WI38 (cell line): ENCODE measurements around the gene ACBD4.

Experiments used
- H3K4me3 ChIP-seq: 2 replicates; pipeline ENCODE4 v1.5.1; 2011; ENCODE audit warnings: low read depth, mild to moderate bottlenecking, control low read depth, low read length
- TF ChIP-seq, protein P1 (sequence below): IDR thresholded peaks from 2 replicates; pipeline ENCODE4 v1.5.1; 2012; ENCODE audit warnings: low read depth, mild to moderate bottlenecking, control low read depth, low read length

Gene ACBD4

DNA sequence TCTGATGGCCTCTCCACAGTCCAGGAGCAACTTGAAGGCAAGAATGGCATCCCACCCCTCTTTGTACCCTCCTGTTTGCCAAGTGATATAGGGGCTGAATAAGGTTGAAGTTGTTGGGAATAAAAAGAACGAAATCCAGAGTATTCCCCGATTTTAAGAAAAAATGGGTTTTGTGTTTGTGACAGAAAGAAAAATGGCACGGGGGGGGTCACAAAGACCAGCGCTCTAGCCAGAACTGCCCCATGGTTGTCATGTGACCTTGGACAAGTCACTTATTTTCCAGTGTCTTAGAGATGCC is 11.1 kb downstream of the ACBD4 start:
- TF ChIP-seq, protein P1, sequence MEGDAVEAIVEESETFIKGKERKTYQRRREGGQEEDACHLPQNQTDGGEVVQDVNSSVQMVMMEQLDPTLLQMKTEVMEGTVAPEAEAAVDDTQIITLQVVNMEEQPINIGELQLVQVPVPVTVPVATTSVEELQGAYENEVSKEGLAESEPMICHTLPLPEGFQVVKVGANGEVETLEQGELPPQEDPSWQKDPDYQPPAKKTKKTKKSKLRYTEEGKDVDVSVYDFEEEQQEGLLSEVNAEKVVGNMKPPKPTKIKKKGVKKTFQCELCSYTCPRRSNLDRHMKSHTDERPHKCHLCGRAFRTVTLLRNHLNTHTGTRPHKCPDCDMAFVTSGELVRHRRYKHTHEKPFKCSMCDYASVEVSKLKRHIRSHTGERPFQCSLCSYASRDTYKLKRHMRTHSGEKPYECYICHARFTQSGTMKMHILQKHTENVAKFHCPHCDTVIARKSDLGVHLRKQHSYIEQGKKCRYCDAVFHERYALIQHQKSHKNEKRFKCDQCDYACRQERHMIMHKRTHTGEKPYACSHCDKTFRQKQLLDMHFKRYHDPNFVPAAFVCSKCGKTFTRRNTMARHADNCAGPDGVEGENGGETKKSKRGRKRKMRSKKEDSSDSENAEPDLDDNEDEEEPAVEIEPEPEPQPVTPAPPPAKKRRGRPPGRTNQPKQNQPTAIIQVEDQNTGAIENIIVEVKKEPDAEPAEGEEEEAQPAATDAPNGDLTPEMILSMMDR: no peak
- H3K4me3 ChIP-seq: peak overlapping the region; percentile 62

DNA sequence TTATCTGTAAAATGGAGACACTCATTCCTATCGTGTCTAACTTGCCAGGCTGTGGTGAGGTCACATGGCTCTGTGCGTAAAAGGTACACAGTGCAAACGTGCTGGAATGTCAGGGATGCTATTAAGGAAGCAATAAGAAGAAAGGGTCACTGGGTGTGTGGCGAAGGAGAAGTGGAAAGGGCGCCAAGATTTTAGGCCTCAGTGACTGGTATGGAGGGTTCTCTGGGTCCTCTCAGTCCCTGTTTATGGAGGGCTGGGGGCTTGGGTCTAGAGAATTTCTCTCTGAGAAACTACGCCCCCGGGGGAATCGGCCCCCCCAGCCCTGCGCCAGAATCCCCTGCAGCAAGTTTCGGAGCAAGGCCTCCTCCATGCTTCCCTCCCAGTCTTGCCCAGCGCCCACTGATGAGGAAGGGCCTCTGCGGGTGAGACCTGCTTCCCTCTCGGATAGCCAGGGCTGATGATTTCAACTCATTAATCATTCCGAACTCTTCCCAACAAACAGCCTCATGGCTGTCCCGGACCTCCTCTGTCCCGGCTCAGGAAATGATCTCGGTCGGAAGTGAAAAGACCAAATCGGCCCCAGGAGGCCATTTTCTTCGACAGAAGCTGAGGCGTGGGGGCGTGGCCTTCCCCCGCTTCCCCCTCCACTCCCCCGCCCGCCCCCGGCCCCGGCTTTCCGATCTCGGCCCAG is 11.5 kb downstream of the ACBD4 start:
- TF ChIP-seq, protein P1: no peak
- H3K4me3 ChIP-seq: peak overlapping the region; percentile 62

DNA sequence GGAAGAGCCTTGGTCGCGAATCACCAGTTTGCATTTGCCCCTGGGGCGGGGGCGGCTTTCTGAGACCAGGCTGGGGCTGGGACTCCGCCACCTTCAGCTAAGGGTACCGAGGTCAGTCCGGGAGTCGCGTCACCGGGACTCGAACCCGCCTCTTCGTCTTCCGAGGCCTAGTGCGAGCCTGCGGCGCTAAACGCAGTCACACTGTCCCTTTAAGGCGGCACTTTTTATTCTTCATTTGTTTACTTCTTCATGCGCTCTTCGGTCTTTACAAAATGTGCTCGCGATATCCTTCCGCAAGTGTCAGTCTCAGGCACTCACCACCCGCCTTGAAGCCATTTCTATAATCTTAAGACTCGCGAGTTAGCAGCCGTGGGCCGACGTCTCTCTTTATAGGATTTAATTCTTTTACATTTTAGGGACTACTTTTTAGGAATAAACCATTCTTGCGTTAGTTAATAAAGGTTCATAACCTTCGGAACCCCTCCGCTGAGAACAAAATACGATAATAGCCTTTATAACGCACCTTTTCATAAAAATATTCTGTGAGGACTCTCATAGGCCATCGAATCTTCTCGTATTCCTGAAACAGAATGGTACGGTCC is 12.2 kb downstream of the ACBD4 start:
- H3K4me3 ChIP-seq: peak overlapping the region; percentile 62
- TF ChIP-seq, protein P1: no peak

DNA sequence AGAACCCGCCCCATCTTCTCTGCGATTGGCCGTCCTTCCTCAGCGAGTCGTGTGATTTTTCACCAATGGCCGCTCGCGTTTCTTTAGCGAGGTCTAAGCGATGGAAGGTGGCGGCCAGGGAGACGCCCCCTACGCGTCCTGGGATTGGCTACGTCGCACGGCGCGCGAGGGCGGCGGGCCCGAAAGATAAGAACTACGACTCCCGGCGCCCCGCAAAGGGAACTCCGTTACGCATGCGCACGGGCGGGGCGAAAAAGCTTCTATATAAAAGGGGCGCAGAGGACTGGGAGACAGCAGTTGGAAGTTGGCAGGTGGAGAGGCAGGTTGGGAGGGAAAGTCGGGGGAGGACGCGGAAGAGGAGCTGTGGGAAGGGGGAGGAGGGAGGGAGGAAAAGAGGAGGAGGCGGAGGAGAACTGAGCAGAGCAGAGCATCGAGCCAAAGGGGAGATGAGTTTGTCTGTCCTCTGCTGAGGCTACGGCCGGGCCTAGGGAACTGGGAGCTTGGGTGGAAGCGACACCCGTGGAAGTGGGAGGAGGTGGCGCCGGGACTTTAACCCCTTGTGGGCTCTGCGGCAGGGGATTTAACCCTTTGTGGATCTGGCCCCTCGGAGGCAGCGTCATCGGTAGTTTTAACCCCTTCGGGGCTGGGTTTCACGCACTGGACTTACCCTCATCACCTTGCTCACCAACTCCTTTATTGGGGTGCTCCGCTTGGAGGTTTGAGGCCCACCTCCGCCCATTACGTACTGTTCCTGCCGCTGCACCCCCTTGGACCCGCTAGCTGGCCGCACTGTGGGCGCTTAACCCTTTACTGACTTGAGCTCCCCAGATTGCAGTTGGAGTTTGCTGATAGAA is 12.9 kb downstream of the ACBD4 start, which contains the start of gene HEXIM1:
Gene HEXIM1, plus strand, starts transcription at position 293 of the 854 bp plus-strand sequence. CDS start 716 bp downstream, outside the sequence.
- TF ChIP-seq, protein P1: no peak
- H3K4me3 ChIP-seq: peak within 1 kb of the TSS; percentile 86

DNA sequence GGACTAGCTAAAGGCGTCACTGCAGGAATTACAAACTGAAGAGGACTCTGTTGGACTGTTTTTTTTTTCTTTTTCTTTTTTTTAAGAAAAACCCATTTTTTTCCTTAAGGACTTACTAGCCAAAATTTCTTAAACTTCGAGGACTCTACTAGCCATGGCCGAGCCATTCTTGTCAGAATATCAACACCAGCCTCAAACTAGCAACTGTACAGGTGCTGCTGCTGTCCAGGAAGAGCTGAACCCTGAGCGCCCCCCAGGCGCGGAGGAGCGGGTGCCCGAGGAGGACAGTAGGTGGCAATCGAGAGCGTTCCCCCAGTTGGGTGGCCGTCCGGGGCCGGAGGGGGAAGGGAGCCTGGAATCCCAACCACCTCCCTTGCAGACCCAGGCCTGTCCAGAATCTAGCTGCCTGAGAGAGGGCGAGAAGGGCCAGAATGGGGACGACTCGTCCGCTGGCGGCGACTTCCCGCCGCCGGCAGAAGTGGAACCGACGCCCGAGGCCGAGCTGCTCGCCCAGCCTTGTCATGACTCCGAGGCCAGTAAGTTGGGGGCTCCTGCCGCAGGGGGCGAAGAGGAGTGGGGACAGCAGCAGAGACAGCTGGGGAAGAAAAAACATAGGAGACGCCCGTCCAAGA is 13.7 kb downstream of the ACBD4 start:
- H3K4me3 ChIP-seq: peak overlapping the region; percentile 86
- TF ChIP-seq, protein P1: peak; percentile 91

DNA sequence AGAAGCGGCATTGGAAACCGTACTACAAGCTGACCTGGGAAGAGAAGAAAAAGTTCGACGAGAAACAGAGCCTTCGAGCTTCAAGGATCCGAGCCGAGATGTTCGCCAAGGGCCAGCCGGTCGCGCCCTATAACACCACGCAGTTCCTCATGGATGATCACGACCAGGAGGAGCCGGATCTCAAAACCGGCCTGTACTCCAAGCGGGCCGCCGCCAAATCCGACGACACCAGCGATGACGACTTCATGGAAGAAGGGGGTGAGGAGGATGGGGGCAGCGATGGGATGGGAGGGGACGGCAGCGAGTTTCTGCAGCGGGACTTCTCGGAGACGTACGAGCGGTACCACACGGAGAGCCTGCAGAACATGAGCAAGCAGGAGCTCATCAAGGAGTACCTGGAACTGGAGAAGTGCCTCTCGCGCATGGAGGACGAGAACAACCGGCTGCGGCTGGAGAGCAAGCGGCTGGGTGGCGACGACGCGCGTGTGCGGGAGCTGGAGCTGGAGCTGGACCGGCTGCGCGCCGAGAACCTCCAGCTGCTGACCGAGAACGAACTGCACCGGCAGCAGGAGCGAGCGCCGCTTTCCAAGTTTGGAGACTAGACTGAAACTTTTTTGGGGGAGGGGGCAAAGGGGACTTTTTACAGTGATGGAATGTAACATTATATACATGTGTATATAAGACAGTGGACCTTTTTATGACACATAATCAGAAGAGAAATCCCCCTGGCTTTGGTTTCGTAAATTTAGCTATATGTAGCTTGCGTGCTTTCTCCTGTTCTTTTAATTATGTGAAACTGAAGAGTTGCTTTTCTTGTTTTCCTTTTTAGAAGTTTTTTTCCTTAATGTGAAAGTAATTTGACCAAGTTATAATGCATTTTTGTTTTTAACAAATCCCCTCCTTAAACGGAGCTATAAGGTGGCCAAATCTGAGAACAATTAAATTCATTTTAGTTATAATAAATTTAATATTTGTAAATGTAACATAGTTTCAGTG is 14.5 kb downstream of the ACBD4 start:
- H3K4me3 ChIP-seq: peak overlapping the region; percentile 86
- TF ChIP-seq, protein P1: no peak
